A549 (cell line): ENCODE data around the gene PLEKHA1. TPM values are rescaled to one million over a fixed set of nuclear protein-coding genes. Genes with fewer than 3 reads are reported as not detected.

ENCODE experiments used
- ATAC-seq, 2 experiments: fragments of 200-7000 bp in 1 of 2; fragments of >200 bp in 1 of 2; cut with Nextera tagmentation in 1 of 2; cut with Tn5 transposase in 1 of 2; 3 replicates each; pipeline versions ENCODE4 v1.8.0 to v1.9.1; 2018 to 2020; ENCODE audit warnings: mild to moderate bottlenecking in 1 of 2, moderate library complexity in 1 of 2
- CTCF ChIA-PET: fragments of 300-600 bp; sonication (Branson Sonifier 250); formaldehyde crosslinking; extraction: SDS; loops from one replicate; lab custom pipeline; 2021; ENCODE audit warnings: antibody characterized with exemption, inconsistent platforms; lab: Yijun Ruan, JAX
- POLR2A ChIA-PET: fragments of 350-600 bp; formaldehyde crosslinking; extraction: SDS; loops from one replicate; lab custom pipeline; 2021; ENCODE audit warnings: antibody characterized with exemption, inconsistent platforms; lab: Yijun Ruan, JAX
- DNase-seq, 2 experiments: peaks; one replicate each; pipeline versions ENCODE4 v3.0.0 to v3.0.0-alpha.2; 2011 to 2016; ENCODE audit warnings: low read depth in 1 of 2, low spot score in 1 of 2
- FAIRE-seq: peaks from 2 replicates; lab custom pipeline; 2011; peaks lifted over from hg19 to GRCh38; lab: Jason Lieb, UNC
- H3K27ac ChIP-seq, 2 experiments: fragments of >200 bp; sonication (Bioruptor Twin); formaldehyde crosslinking; 3 replicates each; pipeline ENCODE4 v1.5.1; 2016 to 2017
- H3K4me1 ChIP-seq: fragments of >200 bp; sonication (Bioruptor Twin); formaldehyde crosslinking; 3 replicates; pipeline ENCODE4 v1.6.1; 2016
- H3K4me2 ChIP-seq: fragments of >200 bp; sonication (Bioruptor Twin); formaldehyde crosslinking; 3 replicates; pipeline ENCODE4 v1.6.1; 2016
- H3K4me3 ChIP-seq: fragments of >200 bp; sonication (Bioruptor Twin); formaldehyde crosslinking; 3 replicates; pipeline ENCODE4 v1.5.1; 2016
- H3K9me3 ChIP-seq: fragments of >200 bp; sonication (Bioruptor Twin); formaldehyde crosslinking; 3 replicates; pipeline ENCODE4 v1.6.1; 2016
- ATOH8 ChIP-seq: fragments of 250-450 bp; sonication (Bioruptor Pico); IDR thresholded peaks from 2 replicates; pipeline ENCODE4 v1.5.0; 2020; ENCODE audit warnings: low read depth, mild to moderate bottlenecking, moderate library complexity
- CEBPB ChIP-seq, 2 experiments: fragments of >200 bp in 1 of 2; sonication (Bioruptor Twin) in 1 of 2; formaldehyde crosslinking in 1 of 2; IDR thresholded peaks; 2 replicates each; pipeline ENCODE4 v1.6.1; 2012 to 2016
- CHD4 ChIP-seq: fragments of 200-600 bp; sonication (generic); IDR thresholded peaks from 2 replicates; pipeline ENCODE4 v1.6.1; 2016; ENCODE audit warnings: antibody characterized with exemption, mild to moderate bottlenecking, borderline replicate concordance
- EHMT2 ChIP-seq: fragments of 200-600 bp; sonication (generic); IDR thresholded peaks from 2 replicates; pipeline ENCODE4 v1.6.1; 2016; ENCODE audit warnings: antibody characterized with exemption, low read depth, mild to moderate bottlenecking, moderate library complexity
- HEYL ChIP-seq: fragments of 250-450 bp; sonication (Bioruptor Pico); IDR thresholded peaks from 2 replicates; pipeline ENCODE4 v1.8.0; 2021; ENCODE audit warnings: mild to moderate bottlenecking, moderate library complexity
- HOXA7 ChIP-seq: fragments of 250-450 bp; sonication (Bioruptor Pico); IDR thresholded peaks from 2 replicates; pipeline ENCODE4 v1.5.0; 2020; ENCODE audit warnings: mild to moderate bottlenecking, moderate library complexity
- KDM5A ChIP-seq: fragments of 200-600 bp; sonication (generic); IDR thresholded peaks from 2 replicates; pipeline ENCODE4 v1.6.1; 2016; ENCODE audit warnings: antibody characterized with exemption, mild to moderate bottlenecking
- MAFK ChIP-seq: fragments of 450-650 bp; IDR thresholded peaks from 2 replicates; pipeline ENCODE4 v1.6.1; 2014; ENCODE audit not compliant: partially characterized antibody
- MYC ChIP-seq: IDR thresholded peaks from 2 replicates; pipeline ENCODE4 v1.6.1; 2012; ENCODE audit warnings: mild to moderate bottlenecking, inconsistent platforms, low read length, improper control_type of control experiment, borderline replicate concordance
- NPAS2 ChIP-seq: fragments of 250-450 bp; sonication (Bioruptor Pico); IDR thresholded peaks from 2 replicates; pipeline ENCODE4 v1.8.0; 2022; ENCODE audit warnings: mild to moderate bottlenecking, moderate library complexity, borderline replicate concordance
- NR3C1 ChIP-seq: fragments of >200 bp; sonication (Bioruptor Twin); formaldehyde crosslinking; IDR thresholded peaks from 3 replicates; pipeline ENCODE4 v1.6.1; 2017
- RAD21 ChIP-seq, 2 experiments: fragments of >200 bp in 1 of 2; sonication (Bioruptor Twin) in 1 of 2; formaldehyde crosslinking in 1 of 2; IDR thresholded peaks in 1 of 2; conservative IDR thresholded peaks in 1 of 2; 2 replicates in 1 of 2; 3 replicates in 1 of 2; pipeline ENCODE4 v1.6.1; 2012 to 2018; ENCODE audit warnings: inconsistent platforms in 1 of 2
- RNF2 ChIP-seq: fragments of 200-600 bp; sonication (generic); IDR thresholded peaks from 2 replicates; pipeline ENCODE4 v1.6.1; 2016; ENCODE audit warnings: low read depth, mild to moderate bottlenecking, antibody characterized with exemption, moderate library complexity, borderline replicate concordance
- ZC3H11A ChIP-seq: fragments of 450-650 bp; IDR thresholded peaks from 2 replicates; pipeline ENCODE4 v1.6.1; 2014; ENCODE audit warnings: antibody characterized with exemption, mild to moderate bottlenecking
- ZFP36 ChIP-seq: fragments of 450-650 bp; IDR thresholded peaks from 2 replicates; pipeline ENCODE4 v1.6.1; 2014; ENCODE audit warnings: borderline replicate concordance; ENCODE audit not compliant: partially characterized antibody
- WGBS: methylation state at CpG from one replicate; pipeline ENCODE4 v1.1.6; 2017; ENCODE audit errors: missing lambda C conversion rate; 5-methylcytosine and 5-hydroxymethylcytosine counted together
- polyA plus RNA-seq, 4 experiments: library from polyadenylated mRNA; depleted of rRNA in 3 of 4; stranded (reverse); fragments of >200 nt; fragmentation: RNase III in 1 of 4; extraction: RNeasy Plus Mini Kit Qiagen cat#74134 plus additional on column Dnase treatment in 1 of 4; gene quantifications; 2 replicates in 3 of 4; 3 replicates in 1 of 4; pipeline ENCODE4 v1.2.3, GENCODE V29; 2011 to 2017
- TF ChIP-seq, protein P1 (sequence below): fragments of >200 bp; sonication (Bioruptor Twin); formaldehyde crosslinking; IDR thresholded peaks from 3 replicates; pipeline ENCODE4 v1.6.1; 2016
- TF ChIP-seq, protein P2 (sequence below): fragments of 200-600 bp; sonication (generic); IDR thresholded peaks from 2 replicates; pipeline ENCODE4 v1.6.1; 2016; ENCODE audit warnings: antibody characterized with exemption, mild to moderate bottlenecking, moderate library complexity

Gene PLEKHA1
- polyA plus RNA-seq, 2 of the 4 experiments (the other 2 are of a cell fraction) = 26.7 to 62.4 TPM

DNA sequence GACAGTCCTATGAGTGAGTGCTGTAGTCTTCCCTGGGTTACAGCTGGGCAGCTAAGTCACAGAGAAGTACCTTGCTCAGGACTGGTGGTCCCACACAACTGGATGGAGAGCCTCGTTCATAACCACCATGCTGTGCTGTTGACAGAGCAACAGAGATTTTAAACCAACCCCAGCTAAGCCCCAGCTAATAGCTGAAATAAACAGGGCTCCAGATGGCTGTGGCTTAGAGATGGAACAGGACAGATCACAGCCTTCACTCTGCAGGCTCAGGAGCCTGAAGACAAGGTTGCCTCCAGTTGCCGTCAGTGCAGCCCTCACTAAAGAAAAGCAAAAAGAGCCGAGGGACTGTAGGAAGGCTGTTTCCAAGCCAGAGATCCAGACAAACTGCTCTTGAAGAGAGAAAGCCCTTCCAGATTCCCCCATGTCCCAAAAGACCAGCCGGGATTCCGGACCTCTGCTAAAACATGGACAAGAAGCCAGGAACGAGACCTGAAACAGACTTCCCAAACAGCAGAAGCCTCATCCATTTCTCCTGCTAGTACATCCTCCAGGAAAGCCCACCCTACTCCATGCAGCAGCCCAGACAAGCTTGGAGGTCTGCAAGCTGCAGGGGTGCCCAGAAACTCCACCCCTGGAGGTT lies 91.0 kb downstream of the PLEKHA1 start:
- ChIA-PET POLR2A (no interaction called here), CTCF (interaction anchor here (1.7 to 2.9 kb wide), 2 partner anchors 101 to 238 kb away, joined by 4 to 15 read pairs; no protein-coding TSS in a partner anchor)
- TF ChIP-seq RNF2 (no peak), ZFP36 (no peak), MYC (no peak)
- WGBS = 95% methylated on average over 6 of the region's 6 CpGs
- Histone ChIP-seq H3K4me1 (peaks cover 28% of the 10 kb centered on the region), H3K4me2 (no peak overlapping the region), H3K27ac (no peak overlapping the region), H3K9me3 (no peaks in the 10 kb centered on the region), H3K4me3 (no peak overlapping the region)
- no peak for ATAC-seq
- no peak for FAIRE-seq
- DNase-seq = no peak

DNA sequence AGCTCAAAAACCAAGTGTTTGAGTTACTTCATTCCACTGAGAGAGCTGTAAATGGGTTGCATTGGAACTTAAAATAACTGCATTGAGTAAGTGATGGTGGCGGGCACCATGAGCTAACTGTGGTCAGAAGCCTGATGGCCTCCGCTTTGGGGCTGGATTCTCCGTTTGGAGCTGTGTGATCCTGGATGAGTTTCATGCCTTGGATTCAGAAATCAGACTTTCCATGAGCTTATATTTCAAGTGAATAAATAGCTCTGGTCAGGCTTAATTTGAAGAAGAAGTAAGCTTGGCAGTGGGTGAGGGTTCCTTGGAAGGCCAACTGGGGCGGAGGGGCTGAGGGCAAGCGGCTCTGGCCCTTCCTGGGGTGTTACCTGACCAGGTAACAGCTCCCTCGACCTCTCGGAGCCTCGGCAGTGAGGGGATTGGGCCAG lies 92.5 kb downstream of the PLEKHA1 start:
- no peak for DNase-seq
- CTCF ChIA-PET = interaction anchor here (0.8 to 2.9 kb wide), 9 partner anchors 14 to 326 kb away, joined by 3 to 15 read pairs (median 3); no protein-coding TSS in a partner anchor
- TF ChIP-seq CEBPB (IDR thresholded peaks at IDR 0.05) = no peak
- no peak for TF ChIP-seq EHMT2
- TF ChIP-seq HEYL = no peak
- TF ChIP-seq NPAS2 (CRISPR knock-in tag) = no peak
- no peak for TF ChIP-seq ZC3H11A
- no peak for TF ChIP-seq KDM5A
- no peak for TF ChIP-seq ATOH8 (CRISPR knock-in tag)
- TF ChIP-seq, protein P1, sequence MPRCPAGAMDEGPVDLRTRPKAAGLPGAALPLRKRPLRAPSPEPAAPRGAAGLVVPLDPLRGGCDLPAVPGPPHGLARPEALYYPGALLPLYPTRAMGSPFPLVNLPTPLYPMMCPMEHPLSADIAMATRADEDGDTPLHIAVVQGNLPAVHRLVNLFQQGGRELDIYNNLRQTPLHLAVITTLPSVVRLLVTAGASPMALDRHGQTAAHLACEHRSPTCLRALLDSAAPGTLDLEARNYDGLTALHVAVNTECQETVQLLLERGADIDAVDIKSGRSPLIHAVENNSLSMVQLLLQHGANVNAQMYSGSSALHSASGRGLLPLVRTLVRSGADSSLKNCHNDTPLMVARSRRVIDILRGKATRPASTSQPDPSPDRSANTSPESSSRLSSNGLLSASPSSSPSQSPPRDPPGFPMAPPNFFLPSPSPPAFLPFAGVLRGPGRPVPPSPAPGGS = no peak
- no peak for TF ChIP-seq CHD4
- TF ChIP-seq RAD21 (conservative IDR thresholded peaks at IDR 0.05 in 1 of 2, IDR thresholded peaks at IDR 0.05 in 1 of 2) = no peak
- no peak for TF ChIP-seq NR3C1
- TF ChIP-seq HOXA7 (CRISPR knock-in tag) = no peak
- TF ChIP-seq, protein P2, sequence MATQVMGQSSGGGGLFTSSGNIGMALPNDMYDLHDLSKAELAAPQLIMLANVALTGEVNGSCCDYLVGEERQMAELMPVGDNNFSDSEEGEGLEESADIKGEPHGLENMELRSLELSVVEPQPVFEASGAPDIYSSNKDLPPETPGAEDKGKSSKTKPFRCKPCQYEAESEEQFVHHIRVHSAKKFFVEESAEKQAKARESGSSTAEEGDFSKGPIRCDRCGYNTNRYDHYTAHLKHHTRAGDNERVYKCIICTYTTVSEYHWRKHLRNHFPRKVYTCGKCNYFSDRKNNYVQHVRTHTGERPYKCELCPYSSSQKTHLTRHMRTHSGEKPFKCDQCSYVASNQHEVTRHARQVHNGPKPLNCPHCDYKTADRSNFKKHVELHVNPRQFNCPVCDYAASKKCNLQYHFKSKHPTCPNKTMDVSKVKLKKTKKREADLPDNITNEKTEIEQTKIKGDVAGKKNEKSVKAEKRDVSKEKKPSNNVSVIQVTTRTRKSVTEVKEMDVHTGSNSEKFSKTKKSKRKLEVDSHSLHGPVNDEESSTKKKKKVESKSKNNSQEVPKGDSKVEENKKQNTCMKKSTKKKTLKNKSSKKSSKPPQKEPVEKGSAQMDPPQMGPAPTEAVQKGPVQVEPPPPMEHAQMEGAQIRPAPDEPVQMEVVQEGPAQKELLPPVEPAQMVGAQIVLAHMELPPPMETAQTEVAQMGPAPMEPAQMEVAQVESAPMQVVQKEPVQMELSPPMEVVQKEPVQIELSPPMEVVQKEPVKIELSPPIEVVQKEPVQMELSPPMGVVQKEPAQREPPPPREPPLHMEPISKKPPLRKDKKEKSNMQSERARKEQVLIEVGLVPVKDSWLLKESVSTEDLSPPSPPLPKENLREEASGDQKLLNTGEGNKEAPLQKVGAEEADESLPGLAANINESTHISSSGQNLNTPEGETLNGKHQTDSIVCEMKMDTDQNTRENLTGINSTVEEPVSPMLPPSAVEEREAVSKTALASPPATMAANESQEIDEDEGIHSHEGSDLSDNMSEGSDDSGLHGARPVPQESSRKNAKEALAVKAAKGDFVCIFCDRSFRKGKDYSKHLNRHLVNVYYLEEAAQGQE = no peak
- no peak for TF ChIP-seq MAFK
- Histone ChIP-seq H3K4me2 (no peak overlapping the region), H3K4me1 (peaks cover 32% of the 10 kb centered on the region), H3K4me3 (no peak overlapping the region), H3K9me3 (no peaks in the 10 kb centered on the region), H3K27ac (peak overlapping the region in 1 of 2 experiments; percentile 66; a peak in 2 of 6 replicates)
- FAIRE-seq = no peak
- no peak for ATAC-seq
- WGBS = 87% methylated on average over 8 of the region's 8 CpGs
- POLR2A ChIA-PET = no interaction called here
